KMS-11 (cell line): ENCODE data around the gene PPP1R12C.

Source experiments
- H2AFZ ChIP-seq: fragments of 200-600 bp; sonication (generic); 2 replicates; pipeline ENCODE4 v1.6.1; 2016; ENCODE audit warnings: antibody characterized with exemption, mixed run types, low read depth
- H3K27ac ChIP-seq: fragments of 200-600 bp; sonication (generic); 2 replicates; pipeline ENCODE4 v1.6.1; 2016; ENCODE audit warnings: mild to moderate bottlenecking, mixed run types
- H3K27me3 ChIP-seq: fragments of 200-600 bp; sonication (generic); 2 replicates; pipeline ENCODE4 v1.6.1; 2017; ENCODE audit warnings: mild to moderate bottlenecking, low read depth, mixed run types, moderate library complexity; ENCODE audit not compliant: insufficient read depth
- H3K36me3 ChIP-seq: fragments of 200-600 bp; sonication (generic); 2 replicates; pipeline ENCODE4 v1.6.1; 2017; ENCODE audit warnings: mild to moderate bottlenecking, mixed run types; ENCODE audit not compliant: insufficient read depth
- H3K4me1 ChIP-seq: fragments of 200-600 bp; sonication (generic); 2 replicates; pipeline ENCODE4 v1.6.1; 2016; ENCODE audit warnings: mild to moderate bottlenecking, low read depth, mixed run types; ENCODE audit not compliant: poor library complexity, severe bottlenecking
- H3K4me2 ChIP-seq: fragments of 200-600 bp; sonication (generic); 2 replicates; pipeline ENCODE4 v1.7.0; 2016; ENCODE audit warnings: mild to moderate bottlenecking, mixed run types
- H3K4me3 ChIP-seq: fragments of 200-600 bp; sonication (generic); IDR thresholded peaks from 2 replicates; pipeline ENCODE4 v1.6.1; 2017; ENCODE audit warnings: low read depth, low read length, mixed read lengths; ENCODE audit not compliant: insufficient read depth
- H3K79me2 ChIP-seq: fragments of 200-600 bp; sonication (generic); 2 replicates; pipeline ENCODE4 v1.6.1; 2016; ENCODE audit warnings: low read depth, mixed run types; ENCODE audit not compliant: insufficient read depth
- H3K9ac ChIP-seq: fragments of 200-600 bp; sonication (generic); 2 replicates; pipeline ENCODE4 v1.6.1; 2016; ENCODE audit warnings: mild to moderate bottlenecking, mixed run types
- H4K20me1 ChIP-seq: fragments of 200-600 bp; sonication (generic); 2 replicates; pipeline ENCODE4 v1.6.1; 2016; ENCODE audit warnings: mild to moderate bottlenecking, mixed run types; ENCODE audit not compliant: insufficient read depth
- TF ChIP-seq, protein P1 (sequence below): fragments of 200-600 bp; sonication (generic); conservative IDR thresholded peaks from 2 replicates; pipeline ENCODE4 v1.6.1; 2017; ENCODE audit warnings: low read depth, mild to moderate bottlenecking, antibody characterized with exemption, low read length, moderate library complexity, mixed read lengths

The PPP1R12C gene

DNA sequence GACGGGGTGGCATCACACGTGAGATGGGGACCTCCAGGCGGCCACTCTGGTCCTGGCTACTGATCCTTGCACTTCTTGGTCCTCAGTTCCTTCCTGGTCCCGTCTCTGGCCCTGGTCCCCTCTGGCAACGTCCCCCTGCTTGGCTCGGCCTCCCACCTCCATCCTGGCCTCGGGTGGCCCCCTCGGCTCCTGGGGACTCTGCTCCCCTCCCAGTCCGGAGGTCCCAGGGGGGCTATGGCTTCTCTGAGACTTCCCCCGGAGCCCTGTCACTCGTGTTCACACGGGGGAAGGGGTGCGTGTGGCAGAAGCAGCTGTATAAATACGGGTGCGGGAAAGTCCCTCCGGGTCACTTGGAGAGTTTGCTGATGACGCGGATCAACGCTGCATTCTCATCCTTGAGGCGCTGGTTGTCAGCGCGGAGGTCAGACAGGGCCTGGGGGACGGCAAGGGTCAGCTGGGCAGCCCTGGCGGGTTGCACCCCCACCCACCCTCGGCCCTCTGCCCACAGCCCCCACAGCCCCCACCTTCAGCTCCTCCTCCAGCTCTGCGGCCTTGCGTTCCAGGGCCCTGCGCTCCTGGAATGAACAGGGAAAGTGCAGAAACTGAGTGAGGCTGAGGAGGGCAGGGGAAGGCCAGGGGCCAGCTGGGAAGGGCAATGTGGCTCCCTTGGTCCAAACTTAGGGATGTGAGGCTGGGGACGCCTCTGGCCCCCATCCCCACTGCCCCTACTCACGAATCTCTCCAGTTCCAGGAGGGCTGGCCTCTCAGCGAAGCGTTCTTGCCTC lies 26.1 kb downstream of the PPP1R12C start:
- Histone ChIP-seq H3K27ac (no peak overlapping the region), H3K36me3 (no peaks in the 10 kb centered on the region), H4K20me1 (no peaks in the 10 kb centered on the region), H3K79me2 (no peaks in the 10 kb centered on the region), H3K27me3 (no peaks in the 10 kb centered on the region), H3K4me1 (no peaks in the 10 kb centered on the region), H3K4me3 (no peak overlapping the region), H3K9ac (no peak overlapping the region), H2AFZ (no peak overlapping the region), H3K4me2 (no peak overlapping the region)
- TF ChIP-seq, protein P1, sequence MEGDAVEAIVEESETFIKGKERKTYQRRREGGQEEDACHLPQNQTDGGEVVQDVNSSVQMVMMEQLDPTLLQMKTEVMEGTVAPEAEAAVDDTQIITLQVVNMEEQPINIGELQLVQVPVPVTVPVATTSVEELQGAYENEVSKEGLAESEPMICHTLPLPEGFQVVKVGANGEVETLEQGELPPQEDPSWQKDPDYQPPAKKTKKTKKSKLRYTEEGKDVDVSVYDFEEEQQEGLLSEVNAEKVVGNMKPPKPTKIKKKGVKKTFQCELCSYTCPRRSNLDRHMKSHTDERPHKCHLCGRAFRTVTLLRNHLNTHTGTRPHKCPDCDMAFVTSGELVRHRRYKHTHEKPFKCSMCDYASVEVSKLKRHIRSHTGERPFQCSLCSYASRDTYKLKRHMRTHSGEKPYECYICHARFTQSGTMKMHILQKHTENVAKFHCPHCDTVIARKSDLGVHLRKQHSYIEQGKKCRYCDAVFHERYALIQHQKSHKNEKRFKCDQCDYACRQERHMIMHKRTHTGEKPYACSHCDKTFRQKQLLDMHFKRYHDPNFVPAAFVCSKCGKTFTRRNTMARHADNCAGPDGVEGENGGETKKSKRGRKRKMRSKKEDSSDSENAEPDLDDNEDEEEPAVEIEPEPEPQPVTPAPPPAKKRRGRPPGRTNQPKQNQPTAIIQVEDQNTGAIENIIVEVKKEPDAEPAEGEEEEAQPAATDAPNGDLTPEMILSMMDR = no peak

DNA sequence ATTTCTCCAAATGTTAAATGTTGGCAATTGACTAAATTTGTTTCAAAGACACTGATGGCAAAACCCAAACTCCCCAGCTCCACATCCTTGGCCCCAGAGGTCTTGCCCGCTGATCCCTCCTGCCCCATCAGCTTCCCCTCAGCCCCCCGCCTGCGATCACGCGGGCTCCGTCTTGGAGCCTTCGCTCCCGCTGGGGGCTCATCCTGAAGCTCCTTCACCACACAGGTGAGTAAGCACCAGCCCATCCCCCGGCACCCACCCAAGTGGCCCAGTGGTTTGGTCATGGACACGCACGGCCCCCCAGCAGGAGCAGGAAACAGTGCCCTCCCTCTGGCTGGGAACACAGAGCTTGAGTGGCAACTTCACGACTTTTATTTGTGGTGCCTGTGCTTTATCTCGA lies 26.9 kb downstream of the PPP1R12C start:
- no peaks in the 10 kb centered on the region for H3K27me3 ChIP-seq
- no peaks in the 10 kb centered on the region for H3K79me2 ChIP-seq
- TF ChIP-seq, protein P1 = no peak
- no peak overlapping the region for H2AFZ ChIP-seq
- H3K4me3 ChIP-seq = no peak overlapping the region
- no peaks in the 10 kb centered on the region for H4K20me1 ChIP-seq
- no peaks in the 10 kb centered on the region for H3K36me3 ChIP-seq
- H3K4me1 ChIP-seq = no peaks in the 10 kb centered on the region
- no peak overlapping the region for H3K27ac ChIP-seq
- H3K9ac ChIP-seq = no peak overlapping the region
- H3K4me2 ChIP-seq = no peak overlapping the region

DNA sequence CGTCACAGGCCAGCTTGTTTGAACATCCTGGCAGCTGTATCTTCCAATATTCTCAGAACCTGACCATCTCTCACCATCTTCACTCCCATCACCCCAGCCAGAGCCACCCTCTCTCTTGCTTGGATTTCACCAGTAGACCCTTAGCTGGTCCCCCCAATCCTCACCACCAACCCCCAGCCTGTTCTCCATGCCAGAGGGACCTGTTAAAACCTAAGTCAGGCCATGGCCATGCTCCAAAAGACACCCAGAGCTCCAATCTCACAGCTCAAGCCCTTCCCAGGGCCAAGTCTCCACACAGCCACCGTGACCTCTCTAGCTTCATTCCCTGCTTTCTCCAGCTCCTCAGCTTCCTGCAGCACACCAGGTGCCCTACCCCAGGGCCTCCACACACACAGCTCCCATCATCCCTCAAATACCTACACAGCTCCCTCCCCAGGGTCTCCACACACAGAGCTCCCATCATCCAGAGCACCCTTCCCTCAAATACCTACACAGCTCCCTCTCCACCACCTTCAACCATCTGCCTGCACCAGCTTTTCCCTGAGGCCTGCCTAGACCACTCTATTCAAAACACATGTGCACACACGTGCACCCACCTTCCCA lies 28.0 kb downstream of the PPP1R12C start:
- H2AFZ ChIP-seq = no peak overlapping the region
- no peaks in the 10 kb centered on the region for H3K79me2 ChIP-seq
- no peaks in the 10 kb centered on the region for H4K20me1 ChIP-seq
- no peak overlapping the region for H3K4me3 ChIP-seq
- H3K27me3 ChIP-seq = no peaks in the 10 kb centered on the region
- no peaks in the 10 kb centered on the region for H3K4me1 ChIP-seq
- TF ChIP-seq, protein P1 = no peak
- no peak overlapping the region for H3K9ac ChIP-seq
- no peaks in the 10 kb centered on the region for H3K36me3 ChIP-seq
- H3K27ac ChIP-seq = no peak overlapping the region
- H3K4me2 ChIP-seq = no peak overlapping the region

DNA sequence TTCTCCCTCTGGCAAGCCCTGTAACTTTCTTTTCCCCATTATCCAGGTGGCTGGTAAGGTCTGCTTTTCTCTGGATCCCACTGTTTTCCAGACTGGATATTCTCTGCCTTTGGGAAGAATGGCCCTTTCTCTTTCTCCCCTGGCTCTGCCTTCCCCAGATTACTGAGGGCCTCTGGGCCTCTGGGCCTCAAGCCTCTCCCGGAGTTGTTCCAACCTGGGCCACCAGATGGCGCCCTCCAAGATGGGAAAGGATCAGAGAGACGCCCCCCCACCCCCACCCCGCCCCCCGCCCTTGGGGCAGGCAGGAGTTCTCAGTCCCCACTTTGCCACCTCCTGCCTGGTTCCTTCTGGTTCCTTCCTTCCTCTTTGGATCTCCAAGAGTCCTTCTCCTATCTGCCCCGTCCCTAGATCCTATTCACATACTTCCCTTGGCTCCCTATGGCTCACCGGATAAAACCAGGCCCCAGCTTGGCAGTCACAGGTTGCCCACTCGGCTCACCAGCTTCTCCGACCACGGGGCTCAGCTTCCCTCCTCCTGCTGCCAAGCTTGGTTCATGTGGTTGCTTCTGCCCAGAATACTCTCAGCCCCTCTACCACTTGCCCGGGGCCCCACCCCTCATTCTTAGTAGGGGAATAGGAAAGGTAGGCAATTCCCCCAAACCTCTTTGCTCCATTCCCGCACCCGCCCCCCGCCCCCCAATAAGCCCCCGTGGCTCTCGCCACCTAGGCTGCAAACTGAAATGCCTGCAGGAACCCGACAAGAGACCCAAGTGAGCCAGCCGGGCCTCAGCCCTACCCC lies 28.7 kb downstream of the PPP1R12C start:
- H3K4me2 ChIP-seq = no peak overlapping the region
- H3K9ac ChIP-seq = no peak overlapping the region
- TF ChIP-seq, protein P1 = peak; percentile 70
- no peak overlapping the region for H3K4me3 ChIP-seq
- no peaks in the 10 kb centered on the region for H3K79me2 ChIP-seq
- H3K27me3 ChIP-seq = no peaks in the 10 kb centered on the region; the same call in 1 of the 2 replicates
- H3K36me3 ChIP-seq = no peaks in the 10 kb centered on the region
- no peaks in the 10 kb centered on the region for H4K20me1 ChIP-seq
- H3K4me1 ChIP-seq = no peaks in the 10 kb centered on the region
- no peak overlapping the region for H2AFZ ChIP-seq
- H3K27ac ChIP-seq = no peak overlapping the region
